Stimulated activated CD8-positive, alpha-beta memory T cell treated with anti-CD3 and anti-CD28 coated beads, Interleukin-2, amount 100 ng/mL, for 48 hours (primary cell): ENCODE results near the gene ANKFY1.
"Not testable (repeated sequence)": the region's sequence is repeated elsewhere in the genome, so short reads cannot be mapped to it uniquely, and the experiment has no call there.

Experiments
- DNase-seq, 2 donors: peaks; one replicate each; pipeline ENCODE4 v3.0.0-alpha.2; 2020; ENCODE audit warnings: low read depth in 2 of 2

Gene ANKFY1

GRCh38 chr17:4215882-4216570 lies 47.8 kb downstream of the ANKFY1 start:
- DNase-seq, result no peak

- no peak for DNase-seq
Observed at GRCh38 chr17:4214157-4214556, 49.6 kb downstream of the ANKFY1 start.

GRCh38 chr17:4209611-4210010 lies 54.2 kb downstream of the ANKFY1 start:
- no peak for DNase-seq

- DNase-seq, result no peak
Observed at GRCh38 chr17:4208238-4208637, 55.5 kb downstream of the ANKFY1 start.

GRCh38 chr17:4206962-4207361 lies 56.8 kb downstream of the ANKFY1 start:
- no peak for DNase-seq

- DNase-seq, result no peak
Observed at GRCh38 chr17:4205917-4206316, 57.9 kb downstream of the ANKFY1 start.

- DNase-seq, result no peak
Observed at GRCh38 chr17:4204710-4205173, 59.0 kb downstream of the ANKFY1 start.

GRCh38 chr17:4204190-4204589 lies 59.6 kb downstream of the ANKFY1 start:
- DNase-seq, result no peak

- DNase-seq, result no peak
Observed at GRCh38 chr17:4201226-4201625, 62.6 kb downstream of the ANKFY1 start.

GRCh38 chr17:4199818-4200402 lies 63.9 kb downstream of the ANKFY1 start:
- DNase-seq, result no peak

- no peak for DNase-seq
Observed at GRCh38 chr17:4198995-4199394, 64.8 kb downstream of the ANKFY1 start.

- DNase-seq, result no peak
Observed at GRCh38 chr17:4195306-4195705, 68.5 kb downstream of the ANKFY1 start.

- no peak for DNase-seq
Observed at GRCh38 chr17:4194796-4195195, 69.0 kb downstream of the ANKFY1 start.

GRCh38 chr17:4190791-4191190 lies 73.0 kb downstream of the ANKFY1 start:
- not testable (repeated sequence) for DNase-seq

- no peak for DNase-seq
Observed at GRCh38 chr17:4189280-4189679, 74.5 kb downstream of the ANKFY1 start.

GRCh38 chr17:4188076-4188475 lies 75.7 kb downstream of the ANKFY1 start:
- no peak for DNase-seq

GRCh38 chr17:4187076-4187475 lies 76.7 kb downstream of the ANKFY1 start:
- DNase-seq, result no peak

- DNase-seq, result no peak
Observed at GRCh38 chr17:4186357-4186881, 77.4 kb downstream of the ANKFY1 start.

- no peak for DNase-seq
Observed at GRCh38 chr17:4185656-4186055, 78.1 kb downstream of the ANKFY1 start.

GRCh38 chr17:4184811-4185210 lies 79.0 kb downstream of the ANKFY1 start:
- no peak for DNase-seq

- no peak for DNase-seq
Observed at GRCh38 chr17:4182043-4182442, 81.7 kb downstream of the ANKFY1 start.

- DNase-seq, result no peak
Observed at GRCh38 chr17:4180791-4181190, 83.0 kb downstream of the ANKFY1 start.

GRCh38 chr17:4179071-4179470 lies 84.7 kb downstream of the ANKFY1 start:
- DNase-seq, result no peak
